ENCODE results near the gene AMPH. TPM values are rescaled to one million over a fixed set of nuclear protein-coding genes. Genes with fewer than 3 reads are reported as not detected.

AMPH gene
- polyA plus RNA-seq, 6 donors from 2014 or later, result 0.16 TPM; not detected in 5

- Mint-ChIP-seq H3K27me3 (peaks cover 0 to 10% (median 0%) of the 10 kb centered on the region in 3 donors), H3K4me1 (peaks cover 0 to 23% (median 11%) of the 10 kb centered on the region in 3 donors), H3K36me3 (no peaks in the 10 kb centered on the region), H3K4me3 (peak overlapping the region in 1 of 8 donors; percentile 61), H3K9me3 (peaks cover 0 to 6% (median 3%) of the 10 kb centered on the region in 7 donors), H3K27ac (peak overlapping the region in 1 of 6 donors; percentile 80)
- DNase-seq (no peak), ATAC-seq (ENCODE audit: low read depth in 2 of 2) (no peak)
These were observed 168.4 kb downstream of the AMPH start for GRCh38 chr7:38462819-38463218.

- Mint-ChIP-seq H3K27ac (no peak overlapping the region), H3K9me3 (peaks cover 0 to 8% (median 4%) of the 10 kb centered on the region in 7 donors), H3K36me3 (peaks cover 0 to 4% of the 10 kb centered on the region in 2 donors), H3K27me3 (peaks cover 0 to 10% (median 4%) of the 10 kb centered on the region in 3 donors), H3K4me3 (no peak overlapping the region), H3K4me1 (peaks cover 0 to 23% (median 11%) of the 10 kb centered on the region in 3 donors)
- ATAC-seq (ENCODE audit: low read depth in 2 of 2), result no peak
- DNase-seq, result no peak
These were observed 169.3 kb downstream of the AMPH start for GRCh38 chr7:38461887-38462286.

GRCh38 chr7:38453826-38454225 is 177.3 kb downstream of the AMPH start:
- H3K27me3 Mint-ChIP-seq, result peaks cover 5 to 30% (median 17%) of the 10 kb centered on the region in 3 donors
- H3K36me3 Mint-ChIP-seq, result peaks cover 0 to 10% of the 10 kb centered on the region in 2 donors
- no peak for ATAC-seq (ENCODE audit: low read depth in 2 of 2)
- H3K4me3 Mint-ChIP-seq, result no peak overlapping the region
- H3K27ac Mint-ChIP-seq, result peak overlapping the region in 1 of 6 donors; percentile 44
- H3K9me3 Mint-ChIP-seq, result peaks cover 0 to 12% (median 4%) of the 10 kb centered on the region in 7 donors
- no peaks in the 10 kb centered on the region for H3K4me1 Mint-ChIP-seq
- DNase-seq, result no peak

- Mint-ChIP-seq H3K36me3 (peaks cover 0 to 10% of the 10 kb centered on the region in 2 donors), H3K4me3 (no peak overlapping the region), H3K9me3 (peaks cover 0 to 12% (median 4%) of the 10 kb centered on the region in 7 donors), H3K27ac (peak overlapping the region in 1 of 6 donors; percentile 44), H3K27me3 (peaks cover 5 to 23% (median 17%) of the 10 kb centered on the region in 3 donors), H3K4me1 (no peaks in the 10 kb centered on the region)
- no peak for ATAC-seq (ENCODE audit: low read depth in 2 of 2)
- DNase-seq, result no peak
These were observed 178.0 kb downstream of the AMPH start for GRCh38 chr7:38453168-38453567.

- Mint-ChIP-seq H3K27me3 (peaks cover 5 to 21% (median 17%) of the 10 kb centered on the region in 3 donors), H3K4me1 (no peaks in the 10 kb centered on the region), H3K36me3 (peaks cover 0 to 10% of the 10 kb centered on the region in 2 donors), H3K9me3 (peaks cover 0 to 12% (median 0%) of the 10 kb centered on the region in 7 donors), H3K4me3 (no peak overlapping the region), H3K27ac (no peak overlapping the region)
- DNase-seq (no peak), ATAC-seq (ENCODE audit: low read depth in 2 of 2) (no peak)
These were observed 178.5 kb downstream of the AMPH start for GRCh38 chr7:38452681-38453108.

GRCh38 chr7:38451840-38452239 is 179.3 kb downstream of the AMPH start:
- no peak overlapping the region for H3K4me3 Mint-ChIP-seq
- H3K9me3 Mint-ChIP-seq, result peaks cover 0 to 4% (median 0%) of the 10 kb centered on the region in 7 donors
- peaks cover 0 to 5% of the 10 kb centered on the region in 2 donors for H3K36me3 Mint-ChIP-seq
- H3K27ac Mint-ChIP-seq, result no peak overlapping the region
- DNase-seq, result no peak
- ATAC-seq (ENCODE audit: low read depth in 2 of 2), result no peak
- peaks cover 5 to 21% (median 12%) of the 10 kb centered on the region in 3 donors for H3K27me3 Mint-ChIP-seq
- H3K4me1 Mint-ChIP-seq, result no peaks in the 10 kb centered on the region

GRCh38 chr7:38448584-38449234 is 182.5 kb downstream of the AMPH start:
- Mint-ChIP-seq H3K27ac (no peak overlapping the region), H3K27me3 (peaks cover 5 to 15% (median 8%) of the 10 kb centered on the region in 3 donors), H3K9me3 (peaks cover 0 to 3% (median 0%) of the 10 kb centered on the region in 7 donors), H3K4me1 (no peaks in the 10 kb centered on the region), H3K36me3 (no peaks in the 10 kb centered on the region), H3K4me3 (no peak overlapping the region)
- DNase-seq, result no peak
- ATAC-seq (ENCODE audit: low read depth in 2 of 2), result no peak

- DNase-seq (no peak), ATAC-seq (ENCODE audit: low read depth in 2 of 2) (no peak)
- Mint-ChIP-seq H3K36me3 (no peaks in the 10 kb centered on the region), H3K27ac (no peak overlapping the region), H3K4me1 (no peaks in the 10 kb centered on the region), H3K4me3 (no peak overlapping the region), H3K9me3 (peaks cover 0 to 3% (median 0%) of the 10 kb centered on the region in 7 donors), H3K27me3 (peaks cover 5 to 11% (median 8%) of the 10 kb centered on the region in 3 donors)
These were observed 183.1 kb downstream of the AMPH start for GRCh38 chr7:38448054-38448453.

GRCh38 chr7:38438970-38439369 is 192.2 kb downstream of the AMPH start:
- Mint-ChIP-seq H3K27ac (no peak overlapping the region), H3K27me3 (peaks cover 0 to 9% (median 5%) of the 10 kb centered on the region in 3 donors), H3K9me3 (peaks cover 0 to 3% (median 0%) of the 10 kb centered on the region in 7 donors), H3K36me3 (no peaks in the 10 kb centered on the region), H3K4me1 (no peaks in the 10 kb centered on the region), H3K4me3 (peak overlapping the region in 1 of 8 donors; percentile 21)
- ATAC-seq (ENCODE audit: low read depth in 2 of 2), result no peak
- DNase-seq, result no peak

GRCh38 chr7:38432671-38433070 is 198.5 kb downstream of the AMPH start:
- ATAC-seq (ENCODE audit: low read depth in 2 of 2) (no peak), DNase-seq (no peak)
- H3K27me3 Mint-ChIP-seq, result peaks cover 4 to 14% (median 5%) of the 10 kb centered on the region in 3 donors
- peaks cover 15 to 20% (median 19%) of the 10 kb centered on the region in 3 donors for H3K4me1 Mint-ChIP-seq
- H3K4me3 Mint-ChIP-seq, result no peak overlapping the region
- no peak overlapping the region for H3K27ac Mint-ChIP-seq
- H3K36me3 Mint-ChIP-seq, result peaks cover 5 to 11% of the 10 kb centered on the region in 2 donors
- peaks cover 0 to 8% (median 5%) of the 10 kb centered on the region in 7 donors for H3K9me3 Mint-ChIP-seq

GRCh38 chr7:38432080-38432479 is 199.1 kb downstream of the AMPH start:
- Mint-ChIP-seq H3K27me3 (peaks cover 4 to 14% (median 5%) of the 10 kb centered on the region in 3 donors), H3K27ac (no peak overlapping the region), H3K36me3 (peaks cover 5 to 11% of the 10 kb centered on the region in 2 donors), H3K4me3 (no peak overlapping the region), H3K9me3 (peaks cover 0 to 8% (median 5%) of the 10 kb centered on the region in 7 donors), H3K4me1 (peaks cover 21 to 26% (median 24%) of the 10 kb centered on the region in 3 donors)
- DNase-seq (no peak), ATAC-seq (ENCODE audit: low read depth in 2 of 2) (no peak)

- DNase-seq (no peak), ATAC-seq (ENCODE audit: low read depth in 2 of 2) (no peak)
- Mint-ChIP-seq H3K9me3 (peaks cover 8 to 33% (median 21%) of the 10 kb centered on the region in 7 donors), H3K4me1 (peaks cover 46 to 53% (median 53%) of the 10 kb centered on the region in 3 donors), H3K27ac (peak overlapping the region in 4 of 6 donors; percentile 1 to 28 (median 16)), H3K36me3 (peaks cover 5 to 31% of the 10 kb centered on the region in 2 donors), H3K4me3 (peak overlapping the region in 4 of 8 donors; percentile 3 to 61 (median 34)), H3K27me3 (peaks cover 0 to 6% (median 4%) of the 10 kb centered on the region in 3 donors)
These were observed 202.1 kb downstream of the AMPH start for GRCh38 chr7:38429057-38429456.

- peak overlapping the region in 4 of 8 donors; percentile 3 to 79 (median 69) for H3K4me3 Mint-ChIP-seq
- H3K27ac Mint-ChIP-seq, result peak overlapping the region in 1 of 6 donors; percentile 28
- DNase-seq (no peak), ATAC-seq (ENCODE audit: low read depth in 2 of 2) (no peak)
- peaks cover 53 to 62% (median 62%) of the 10 kb centered on the region in 3 donors for H3K4me1 Mint-ChIP-seq
- no peaks in the 10 kb centered on the region for H3K27me3 Mint-ChIP-seq
- H3K36me3 Mint-ChIP-seq, result peaks cover 5 to 40% of the 10 kb centered on the region in 2 donors
- H3K9me3 Mint-ChIP-seq, result peaks cover 11 to 43% (median 31%) of the 10 kb centered on the region in 7 donors
These were observed 203.1 kb downstream of the AMPH start for GRCh38 chr7:38428041-38428440.

All from naive B cell (primary cell).